NCI-H526 (cell line): Measurements from ENCODE around the gene VGF.
"Not testable (repeated sequence)": the region's sequence is repeated elsewhere in the genome, so short reads cannot be mapped to it uniquely, and the experiment has no call there.

Experiments
- DNase-seq, 2 experiments: peaks; one replicate each; lab custom pipeline; 2025; lab: John Stamatoyannopoulos, UW

VGF gene

DNA sequence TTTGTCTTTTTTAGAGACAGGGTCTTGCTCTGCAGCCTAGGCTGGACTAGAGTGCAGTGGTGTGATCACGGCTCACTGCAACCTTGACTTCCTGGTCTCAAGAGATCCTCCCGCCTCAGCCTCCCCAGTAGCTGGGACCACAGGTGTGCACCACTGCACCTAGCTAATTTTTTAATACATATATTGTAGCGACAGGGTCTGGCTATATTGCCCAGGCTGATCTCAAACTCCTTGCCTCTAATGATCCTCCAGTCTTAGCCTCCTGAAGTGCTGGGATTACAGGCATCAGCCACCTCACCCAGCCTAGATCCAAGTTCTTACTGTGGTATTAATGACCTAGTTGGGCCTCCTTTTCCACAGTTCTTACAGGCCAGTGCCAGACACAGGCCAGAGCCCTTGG is 50.2 kb downstream of the VGF start:
- DNase-seq = no peak

DNA sequence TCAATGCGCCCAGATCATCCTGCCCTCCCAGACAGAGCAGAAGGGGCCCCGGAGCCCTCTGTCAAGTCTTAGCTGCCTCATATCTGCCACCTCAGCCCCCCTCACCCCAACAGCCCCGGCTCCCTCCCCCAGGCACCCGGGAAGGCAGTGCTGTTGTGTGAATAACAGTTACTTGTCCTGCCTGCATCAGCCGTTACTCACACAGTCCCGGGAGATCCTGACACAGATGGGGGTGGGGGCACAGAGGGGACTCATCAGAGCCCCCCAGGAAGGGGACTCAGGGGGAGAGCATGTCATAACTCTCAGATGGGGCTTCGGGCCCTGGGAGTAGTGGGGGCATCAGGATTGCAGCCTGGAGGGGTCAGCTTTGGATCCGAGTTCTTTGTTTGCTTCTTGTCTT is 50.9 kb downstream of the VGF start:
- no peak for DNase-seq

DNA sequence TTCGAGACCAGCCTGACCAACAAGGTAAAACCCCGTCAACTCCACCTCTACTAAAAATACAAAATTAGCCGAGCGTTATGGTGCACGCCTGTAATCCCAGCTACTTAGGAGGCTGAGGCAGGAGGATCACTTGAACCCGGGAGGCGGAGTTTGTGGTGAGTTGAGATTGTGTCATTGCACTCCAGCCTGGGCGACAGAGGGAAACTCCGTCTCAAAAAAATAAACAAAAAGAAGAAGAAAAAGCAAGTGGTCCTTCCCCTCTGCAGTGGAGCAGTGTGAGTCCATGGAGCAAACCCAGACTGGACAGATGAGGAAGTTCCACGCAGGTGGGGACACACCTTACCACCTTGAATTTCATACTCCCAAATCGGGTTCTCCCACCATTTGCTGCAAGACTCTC is 51.5 kb downstream of the VGF start:
- no peak for DNase-seq

DNA sequence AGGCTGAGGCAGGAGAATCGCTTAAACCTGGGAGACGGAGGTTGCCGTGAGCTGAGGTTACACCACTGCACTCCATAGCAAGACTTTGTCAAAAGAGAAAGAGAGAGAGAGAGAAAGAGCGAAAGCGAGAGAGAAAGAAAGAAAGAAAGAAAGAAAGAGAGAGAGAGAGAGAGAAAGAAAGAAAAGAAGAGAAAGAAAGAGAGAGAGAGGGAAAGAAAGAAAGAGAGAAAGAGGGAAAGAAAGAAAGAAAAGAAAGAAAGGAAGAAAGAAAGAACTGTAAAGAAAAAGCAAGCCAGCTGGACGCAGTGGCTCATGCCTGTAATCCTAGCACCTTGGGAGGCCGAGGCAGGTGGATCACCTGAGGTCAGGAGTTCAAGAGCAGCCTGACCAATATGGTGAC is 52.2 kb downstream of the VGF start:
- not testable (repeated sequence) for DNase-seq
